ELR (cell line): ENCODE measurements around the gene ITPR3.
"Not testable (repeated sequence)": the region's sequence is repeated elsewhere in the genome, so short reads cannot be mapped to it uniquely, and the experiment has no call there.

Experiments
- DNase-seq: peaks from one replicate; pipeline ENCODE4 v3.0.0-alpha.2; 2015; ENCODE audit warnings: low read depth

The ITPR3 gene

DNA sequence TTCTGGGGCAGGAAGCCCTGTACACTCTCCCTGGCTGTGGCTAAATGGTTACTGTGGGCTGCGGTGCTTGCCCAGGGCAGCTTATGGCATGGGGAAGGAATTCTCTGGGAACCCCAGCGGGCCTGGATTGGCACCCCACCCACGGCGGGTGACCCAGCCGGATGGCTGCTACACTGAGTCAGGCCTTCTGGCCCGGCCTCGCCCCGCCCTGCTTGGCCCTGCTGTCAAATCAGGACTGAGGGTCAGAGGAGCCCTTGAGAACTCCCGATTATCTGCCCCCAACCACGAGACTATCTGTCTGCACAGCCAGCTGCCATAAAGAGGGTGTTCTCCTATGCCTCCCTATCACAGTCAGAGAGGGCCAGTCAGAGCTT, 7.3 kb upstream of the ITPR3 start:
- DNase-seq = peak; percentile 92

DNA sequence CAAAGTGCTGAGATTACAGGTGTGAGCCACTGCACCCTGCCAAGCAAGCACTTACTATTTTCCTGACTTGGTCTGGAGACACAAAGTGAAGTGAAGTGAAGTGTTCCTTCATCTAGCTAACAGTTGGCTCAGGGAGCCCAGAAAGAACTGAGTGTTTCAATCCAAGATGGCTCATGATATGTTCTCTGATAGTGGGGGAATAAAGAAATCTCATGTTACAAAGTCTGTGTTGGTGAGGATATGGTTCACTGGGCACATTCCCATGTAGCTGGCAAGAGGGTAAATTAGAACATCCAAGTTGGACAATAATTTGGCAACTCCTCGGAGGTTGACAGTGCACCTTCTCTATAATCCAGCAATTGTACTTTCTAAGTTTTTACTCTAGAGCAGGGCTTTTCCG, 5.0 kb upstream of the ITPR3 start:
- no peak for DNase-seq

DNA sequence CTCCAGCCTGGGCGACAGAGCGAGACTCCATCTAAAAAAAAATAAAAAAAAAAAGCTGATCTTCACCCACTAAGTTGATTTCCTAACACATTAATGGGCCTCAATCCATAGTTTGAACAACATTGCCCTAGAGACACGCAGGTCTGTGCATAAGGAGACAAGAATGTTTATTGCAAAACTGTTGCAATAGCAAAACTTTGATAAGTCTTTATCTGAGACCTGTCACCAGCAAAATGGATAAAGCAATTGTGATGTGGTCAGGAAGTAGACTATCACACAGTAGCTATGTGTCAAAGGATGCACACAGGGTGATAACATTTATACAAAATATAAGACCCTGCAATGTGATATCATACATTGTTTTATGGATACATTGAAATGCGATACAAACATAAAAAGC, 4.2 kb upstream of the ITPR3 start:
- DNase-seq = no peak

DNA sequence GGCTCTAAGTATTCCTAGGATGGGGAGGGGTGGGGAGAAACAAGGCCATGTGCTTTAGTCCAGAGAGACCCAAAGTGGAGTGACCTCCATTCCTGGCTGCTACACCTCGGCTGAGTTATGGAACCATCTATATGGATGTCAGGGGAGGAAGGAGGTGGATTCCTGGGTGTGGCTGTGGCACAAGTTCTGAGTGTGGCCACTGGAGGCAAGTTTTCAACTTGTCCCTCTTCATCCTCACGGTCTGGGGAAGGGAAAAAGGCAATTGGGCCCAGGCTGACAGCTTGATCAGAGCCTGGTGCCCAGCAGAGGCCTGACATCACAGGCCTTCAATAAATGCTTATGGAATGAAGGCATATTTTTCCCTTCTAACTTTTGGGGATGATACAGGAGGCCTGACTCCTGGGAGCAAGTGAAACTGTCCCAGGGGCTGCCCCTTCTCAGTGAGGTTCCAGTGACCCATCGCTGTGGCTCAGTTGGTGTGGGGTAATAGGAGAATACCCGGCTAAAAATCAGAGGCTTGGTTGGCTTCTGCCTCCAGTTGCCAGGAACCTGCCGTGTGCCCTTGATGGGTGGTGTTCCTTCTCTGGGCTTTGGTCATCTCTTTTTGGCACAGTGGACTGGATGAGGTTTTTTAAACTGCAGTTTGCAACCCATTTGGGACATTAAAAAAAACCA, 1.8 kb upstream of the ITPR3 start:
- DNase-seq = peak; percentile 40

DNA sequence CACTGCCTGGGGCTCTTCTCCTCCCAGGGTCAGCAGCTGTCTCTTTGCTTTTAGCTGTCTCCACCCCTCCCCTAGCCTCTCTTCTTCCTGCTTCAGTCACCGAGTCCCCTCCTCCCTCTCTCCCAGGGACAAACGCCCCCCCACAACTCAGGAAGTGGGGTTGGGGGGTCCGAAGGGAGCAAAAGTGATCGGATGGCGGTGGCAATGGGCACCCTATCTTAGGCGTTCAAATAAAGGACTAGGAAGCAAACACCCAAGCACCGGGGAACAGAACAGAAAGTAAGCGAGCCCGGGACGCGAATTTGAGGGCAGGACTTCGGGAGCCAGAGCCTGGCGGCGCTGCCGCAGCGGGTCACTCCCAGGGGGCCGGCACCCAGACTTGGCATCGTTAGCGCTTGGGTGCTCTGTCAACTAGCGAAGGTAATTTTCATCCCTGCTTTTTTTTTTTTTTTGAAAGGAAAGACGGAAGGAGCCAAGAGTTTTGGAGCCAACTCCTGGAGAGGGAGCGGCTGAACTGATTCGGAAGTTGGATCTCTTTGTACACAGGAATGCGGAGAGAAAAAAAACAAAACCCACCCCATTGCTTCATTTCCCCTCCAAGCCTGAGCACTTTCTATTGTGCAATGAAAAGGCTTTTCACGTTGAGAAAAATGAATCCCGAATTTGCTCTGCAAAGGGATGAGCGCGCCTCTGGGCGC, 815 bp upstream of the ITPR3 start:
- DNase-seq = peak; percentile 71

DNA sequence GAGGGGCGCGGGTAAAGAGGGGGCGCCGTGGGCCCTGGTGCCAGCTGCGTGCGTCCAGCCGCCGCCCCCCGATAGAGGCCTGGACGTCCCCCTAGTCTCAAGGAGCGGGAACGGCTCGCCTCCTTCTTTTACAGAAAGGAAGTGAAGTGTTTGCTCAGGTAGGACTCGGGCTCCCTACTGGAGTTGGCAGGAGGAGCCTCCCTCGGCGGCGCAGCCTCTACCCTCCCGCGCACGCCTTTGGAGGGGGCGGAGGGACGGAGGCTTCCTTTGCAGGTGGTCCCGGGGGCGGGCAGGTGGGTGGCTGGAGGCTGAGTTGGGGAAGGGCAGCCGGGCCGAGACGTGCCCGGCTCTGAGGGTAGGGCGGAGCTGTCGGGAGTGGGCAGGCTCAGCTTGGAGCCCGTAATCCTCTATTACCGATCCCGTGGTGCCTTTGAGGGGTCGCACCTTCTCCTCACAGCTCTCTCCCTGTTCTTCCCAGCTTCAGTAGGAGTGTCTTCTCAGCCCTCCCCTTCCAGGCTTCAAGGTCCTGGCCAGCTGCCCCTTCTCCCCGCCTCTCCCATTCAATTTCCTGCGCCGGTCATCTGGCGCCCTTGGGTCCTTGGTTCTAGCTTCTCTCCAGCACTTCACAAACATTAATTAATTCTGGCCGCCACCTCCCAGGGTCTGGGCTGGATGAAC, 728 bp downstream of the ITPR3 start:
- peak; percentile 70 for DNase-seq

DNA sequence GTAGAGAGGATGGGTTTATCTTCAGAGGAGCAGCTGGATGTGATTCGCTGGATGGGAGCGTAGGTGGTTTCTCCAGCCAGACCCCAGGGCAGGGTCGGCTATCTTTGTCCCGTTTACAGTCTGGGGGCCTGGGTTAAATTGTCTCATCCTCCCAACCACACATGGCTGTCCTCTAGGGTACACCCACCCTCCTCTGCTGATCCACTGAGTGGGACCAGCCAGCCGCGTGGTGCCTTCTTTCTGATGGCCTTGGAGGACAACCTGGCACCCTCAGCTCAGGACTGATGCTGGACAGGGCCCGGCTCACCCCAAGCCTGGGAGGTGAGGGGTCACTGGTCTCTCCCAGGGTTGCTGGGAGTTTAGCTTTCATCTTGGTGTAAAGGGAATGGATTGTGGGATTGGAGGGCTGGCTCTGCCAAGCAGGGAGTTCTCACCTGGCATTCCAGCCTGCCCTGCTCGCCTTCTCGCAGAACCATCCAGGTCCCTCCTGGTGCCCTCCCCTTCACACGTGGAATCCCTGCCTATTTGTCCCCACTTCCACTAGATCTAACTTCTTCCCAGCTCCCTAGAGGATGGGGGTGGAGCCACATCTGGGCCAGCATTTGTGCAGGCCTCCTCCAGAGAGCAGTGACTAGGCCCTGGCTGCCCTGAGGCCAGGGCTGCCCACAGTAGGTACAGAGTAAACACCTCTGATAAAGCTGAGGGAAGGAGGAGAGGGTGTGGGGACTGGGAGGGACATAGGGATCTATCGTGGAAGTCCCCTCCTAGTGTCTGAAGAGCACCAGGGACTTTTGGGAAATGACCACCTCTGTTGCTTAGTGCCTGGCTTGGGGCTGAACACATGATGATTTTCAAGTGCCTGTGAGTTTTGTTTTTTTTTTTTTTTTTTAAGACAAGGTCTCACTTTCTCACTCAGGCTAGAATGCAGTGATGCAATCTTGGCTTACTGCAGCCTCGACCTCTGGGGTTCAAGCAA, 1.6 kb downstream of the ITPR3 start:
- peak; percentile 69 for DNase-seq

DNA sequence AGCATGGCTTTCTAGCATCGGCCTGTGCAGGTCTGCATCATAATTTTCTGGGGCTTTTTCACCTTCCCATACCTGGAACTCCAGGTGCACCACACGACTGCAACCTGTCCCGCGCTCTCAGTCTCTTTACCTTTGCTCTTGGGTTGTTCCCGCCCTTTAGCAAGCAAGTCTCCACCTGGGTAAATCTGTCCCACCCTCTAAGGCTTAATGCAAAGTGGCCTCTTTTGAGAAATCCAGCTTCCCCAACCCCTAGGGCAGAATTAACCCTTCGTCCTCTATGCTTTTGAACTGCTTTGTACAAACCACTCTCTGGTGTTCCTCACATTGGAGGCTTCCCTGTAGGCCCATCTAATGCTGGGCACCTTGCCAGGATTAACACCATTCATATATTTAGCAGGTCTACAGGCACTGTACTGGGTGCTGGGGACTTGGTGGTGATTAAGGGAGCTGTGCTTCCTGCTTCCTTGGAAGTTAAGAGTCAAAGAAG, 2.8 kb downstream of the ITPR3 start:
- DNase-seq = no peak

DNA sequence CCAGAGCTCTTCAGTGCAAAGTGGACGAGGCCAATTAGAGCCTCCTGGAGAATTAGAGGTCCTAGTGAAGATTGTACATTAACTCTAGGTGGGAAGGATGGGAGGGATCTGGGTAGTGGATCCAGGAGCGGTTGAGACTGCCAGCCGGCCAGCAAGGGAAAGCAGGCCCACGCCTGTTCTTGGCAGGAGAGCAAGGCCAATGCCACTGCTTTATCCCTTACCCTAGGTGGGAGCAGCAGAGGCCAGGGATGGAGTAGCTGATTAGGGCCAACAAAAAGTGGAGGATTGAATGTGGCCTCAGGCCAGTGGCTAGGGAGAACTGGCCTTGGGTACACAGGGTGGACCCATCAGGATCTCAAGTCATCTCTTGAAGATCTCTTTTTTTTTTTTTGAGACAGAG, 3.7 kb downstream of the ITPR3 start:
- DNase-seq = no peak

DNA sequence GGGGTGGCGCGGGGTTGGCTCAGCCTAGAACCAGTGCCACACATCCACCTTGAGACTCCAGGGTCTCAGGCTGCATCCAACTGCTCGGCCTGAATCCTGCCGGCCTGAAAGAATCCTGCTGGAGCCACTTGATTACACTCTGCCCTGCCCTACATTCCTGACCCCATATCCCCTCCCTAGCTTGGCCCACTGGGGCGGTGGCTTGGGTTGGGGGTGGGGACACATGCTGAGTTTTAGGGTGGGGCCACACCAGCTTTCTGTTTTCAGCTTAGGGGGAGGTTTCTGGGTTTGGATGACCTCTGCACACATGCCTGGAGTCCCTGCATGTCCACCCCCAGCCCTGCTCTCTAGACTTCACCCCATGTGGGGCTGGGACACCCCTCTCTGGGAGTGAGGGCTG, 6.8 kb downstream of the ITPR3 start:
- no peak for DNase-seq

DNA sequence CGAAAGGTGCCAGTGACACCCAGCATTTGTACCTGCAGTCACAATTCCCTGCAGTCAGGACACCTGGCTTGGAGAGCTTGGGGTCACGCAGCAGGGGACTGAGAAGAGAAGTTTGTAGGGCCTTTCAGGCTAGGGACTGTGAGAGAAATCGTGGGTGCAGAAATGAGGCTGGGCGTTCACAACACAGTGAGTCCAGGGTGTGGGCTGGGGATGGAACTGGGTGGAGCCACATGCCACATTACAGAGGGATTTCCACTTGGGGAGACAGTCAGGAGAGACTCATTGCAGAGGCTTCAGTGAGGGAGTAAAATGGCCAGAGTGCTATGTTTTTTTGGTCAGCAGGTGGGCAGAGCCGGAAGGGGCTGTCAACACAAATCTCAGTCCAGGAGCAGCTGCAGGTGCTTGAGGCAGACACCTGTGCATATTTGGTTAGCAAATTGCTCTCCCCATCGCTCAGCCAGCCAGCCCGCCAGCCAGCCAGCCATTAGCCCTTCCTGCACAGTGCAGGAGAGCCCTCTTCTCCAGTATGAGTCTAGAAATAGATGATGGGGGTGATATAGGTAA, 7.4 kb downstream of the ITPR3 start:
- no peak for DNase-seq

DNA sequence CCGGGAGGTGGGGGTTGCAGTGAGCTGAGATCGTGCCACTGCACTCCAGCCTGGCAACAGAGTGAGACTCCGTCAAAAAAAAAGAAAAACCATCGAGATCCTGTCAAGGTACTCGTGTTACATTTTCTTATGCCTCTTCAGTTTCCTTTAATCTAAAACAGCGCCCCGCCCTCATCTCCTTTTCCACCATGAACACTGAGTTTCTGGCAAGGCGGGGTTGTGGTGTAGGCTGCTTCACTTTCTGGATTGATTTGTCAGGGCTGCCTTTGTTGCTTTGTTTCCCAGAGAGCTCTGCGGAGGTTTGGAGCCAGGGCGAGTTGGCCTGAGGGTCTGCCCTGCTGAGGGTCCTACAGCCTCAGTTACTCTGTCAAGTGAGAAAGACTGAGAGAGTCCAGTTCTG, 8.9 kb downstream of the ITPR3 start:
- no peak for DNase-seq

DNA sequence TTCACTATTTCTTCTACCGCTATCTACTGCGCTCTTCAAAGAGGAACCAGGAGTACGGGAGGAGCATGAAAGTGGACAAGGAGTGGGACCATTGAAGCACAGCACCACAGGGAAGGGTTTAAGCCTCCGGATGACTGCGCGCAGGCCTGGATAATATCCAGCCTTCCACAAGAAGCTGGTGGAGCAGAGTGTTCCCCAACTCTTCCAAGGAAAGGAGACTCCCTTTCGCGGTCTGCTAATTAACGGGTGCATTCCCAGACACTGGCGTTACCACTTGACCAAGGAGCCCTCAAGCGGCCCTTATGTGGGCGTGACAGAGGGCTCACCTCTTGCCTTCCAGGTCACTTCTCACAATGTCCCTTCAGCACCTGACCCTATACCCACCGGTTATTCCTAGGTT, 10.4 kb downstream of the ITPR3 start:
- DNase-seq = not testable (repeated sequence)

DNA sequence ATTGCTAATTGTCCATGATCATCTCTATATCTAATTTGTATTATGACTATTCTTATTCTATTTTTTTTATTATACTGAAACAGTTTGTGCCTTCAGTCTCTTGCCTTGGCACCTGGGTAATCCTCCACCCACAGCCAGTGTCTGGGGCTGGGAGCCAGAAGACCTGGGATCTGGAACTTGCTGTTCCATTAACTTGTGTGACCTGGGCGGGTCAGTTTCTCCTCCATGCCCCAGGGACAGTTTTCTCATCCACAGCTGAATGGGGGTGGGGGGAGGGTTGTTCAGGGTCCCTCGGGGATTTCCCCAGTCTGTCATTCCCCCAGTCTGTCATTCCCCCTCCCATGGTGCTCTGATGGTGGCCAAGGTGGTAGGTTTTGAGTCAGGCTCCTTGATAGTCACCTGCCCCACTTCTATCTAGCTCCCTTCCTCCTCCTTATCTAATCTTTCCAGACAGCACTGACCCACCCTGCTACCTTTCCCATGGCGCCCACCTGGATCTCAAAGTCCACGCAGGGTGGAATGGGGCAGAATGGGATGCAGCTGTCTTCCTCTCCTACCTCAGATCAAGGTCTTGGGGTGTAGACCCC, 10.9 kb downstream of the ITPR3 start:
- DNase-seq = no peak

DNA sequence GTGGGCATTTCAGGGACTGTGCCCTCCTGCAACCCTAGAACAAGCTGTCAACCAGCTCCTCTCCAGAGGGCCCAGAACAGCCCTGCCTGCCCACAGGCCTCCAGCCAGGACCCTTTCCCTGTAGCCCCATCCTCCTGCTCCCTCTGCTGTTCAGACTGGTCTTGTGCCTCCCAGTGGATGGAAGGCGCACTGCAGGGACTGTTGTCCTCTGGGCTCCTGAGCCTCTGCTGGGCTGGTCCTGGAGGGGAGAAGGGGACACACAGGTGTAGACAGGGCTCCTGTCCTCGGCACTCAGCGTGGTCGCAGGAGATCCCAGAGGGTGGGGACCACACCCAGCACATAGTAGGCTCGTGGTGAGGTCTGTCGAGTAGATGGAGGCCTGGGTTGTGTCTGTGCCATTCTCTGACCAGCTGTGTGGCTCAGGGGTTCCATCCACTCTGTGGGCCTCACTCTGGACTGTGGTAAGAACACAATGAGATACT, 11.5 kb downstream of the ITPR3 start:
- peak; percentile 66 for DNase-seq

DNA sequence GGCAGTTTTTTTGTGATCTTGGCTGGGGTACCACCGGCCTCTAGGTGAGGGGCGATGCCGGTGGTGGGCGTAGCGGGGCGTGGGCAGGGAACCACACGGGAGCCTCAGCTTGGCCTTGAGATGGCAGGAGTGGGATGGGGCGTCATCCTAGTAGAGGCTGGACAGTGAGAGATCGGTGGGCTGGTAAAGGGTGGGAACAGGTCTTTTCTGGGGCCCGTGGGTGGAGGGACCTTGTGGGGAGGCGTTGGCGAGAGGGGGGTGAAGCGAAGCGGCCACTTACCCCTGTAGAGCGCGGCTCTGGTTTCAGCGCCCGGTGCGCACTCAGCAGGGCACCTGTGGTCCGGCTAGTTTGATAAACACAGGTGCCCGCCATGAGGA, 12.0 kb downstream of the ITPR3 start:
- DNase-seq = no peak

DNA sequence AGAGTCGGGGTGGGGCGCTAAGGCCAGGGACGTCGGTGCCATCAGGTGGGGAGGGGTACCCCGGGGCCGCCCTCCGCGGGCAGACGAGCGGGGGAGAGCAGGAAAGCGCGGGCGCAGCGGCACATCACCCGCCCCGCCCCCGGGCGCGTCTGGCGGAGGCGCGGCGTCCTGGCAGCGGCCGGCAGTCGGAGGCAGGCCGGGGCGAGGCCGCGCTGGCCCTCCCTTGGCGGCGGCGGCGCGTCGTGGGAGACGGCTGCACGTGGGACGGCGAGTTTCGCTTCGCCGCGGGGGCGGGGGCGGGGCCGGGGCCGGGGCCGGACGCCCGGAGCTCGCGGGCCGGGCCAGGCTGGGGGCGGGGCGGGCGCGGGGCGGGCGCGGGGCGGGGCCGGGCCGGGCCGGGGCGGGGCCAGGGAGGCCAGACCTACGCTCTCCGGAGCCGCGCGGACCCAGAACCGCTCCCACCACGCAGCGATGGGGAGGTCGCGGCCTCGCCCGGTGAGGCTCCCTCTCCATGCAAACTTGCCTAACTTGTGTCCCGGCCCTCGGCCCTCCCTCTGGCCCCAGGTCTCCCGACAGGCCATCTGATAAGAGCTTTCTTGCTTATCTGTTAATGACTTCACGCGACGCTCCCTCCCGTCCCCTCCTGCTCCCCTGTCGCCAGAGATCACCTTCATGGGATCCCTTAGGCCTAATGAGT, 12.5 kb downstream of the ITPR3 start:
- peak; percentile 76 for DNase-seq

DNA sequence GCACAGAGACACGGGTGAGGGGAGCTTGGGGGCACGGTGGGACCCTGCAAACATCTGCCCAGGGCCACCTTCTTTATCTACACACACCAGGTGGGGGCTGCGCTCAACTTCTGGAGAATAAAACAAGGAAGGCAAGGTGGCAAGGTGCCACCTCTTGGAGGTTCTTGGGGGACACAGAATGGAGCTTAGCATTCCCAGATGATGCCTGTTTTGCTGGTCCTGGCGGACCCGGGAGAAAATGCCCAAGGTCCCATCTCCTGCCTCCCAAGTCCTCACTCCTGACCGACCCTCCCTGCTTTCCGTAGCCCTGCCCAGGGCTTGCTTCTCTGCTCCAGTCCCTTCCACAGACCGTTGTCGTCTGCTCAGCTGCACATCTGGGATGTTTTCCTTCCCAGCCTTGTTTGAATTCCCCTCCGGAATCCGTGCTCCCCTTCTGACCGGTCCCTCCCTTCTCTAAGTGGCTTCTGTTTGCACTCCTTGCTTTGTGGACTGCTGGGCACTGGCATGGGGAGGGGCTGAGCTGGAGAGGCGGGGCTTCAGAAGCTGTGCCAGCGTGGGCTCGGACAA, 13.1 kb downstream of the ITPR3 start:
- DNase-seq = no peak

DNA sequence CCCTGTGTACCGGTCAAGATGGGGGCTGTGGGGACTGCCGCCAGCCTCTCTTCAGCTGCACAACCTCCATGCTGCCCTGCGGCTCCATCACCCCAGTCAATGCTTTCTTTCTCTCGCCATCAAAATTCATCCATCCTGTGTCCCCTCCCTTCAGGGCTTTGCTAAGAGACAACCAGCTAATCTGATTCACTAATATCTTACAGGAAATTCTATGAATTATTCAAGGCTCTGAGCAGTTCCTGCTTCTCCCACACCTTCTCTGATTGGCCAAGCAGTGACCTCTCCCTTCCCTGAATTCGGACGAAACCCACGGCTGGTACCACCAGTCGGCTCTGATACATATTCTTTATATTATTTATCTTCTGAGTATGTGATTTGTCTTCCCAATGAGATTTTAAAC, 13.8 kb downstream of the ITPR3 start:
- no peak for DNase-seq

DNA sequence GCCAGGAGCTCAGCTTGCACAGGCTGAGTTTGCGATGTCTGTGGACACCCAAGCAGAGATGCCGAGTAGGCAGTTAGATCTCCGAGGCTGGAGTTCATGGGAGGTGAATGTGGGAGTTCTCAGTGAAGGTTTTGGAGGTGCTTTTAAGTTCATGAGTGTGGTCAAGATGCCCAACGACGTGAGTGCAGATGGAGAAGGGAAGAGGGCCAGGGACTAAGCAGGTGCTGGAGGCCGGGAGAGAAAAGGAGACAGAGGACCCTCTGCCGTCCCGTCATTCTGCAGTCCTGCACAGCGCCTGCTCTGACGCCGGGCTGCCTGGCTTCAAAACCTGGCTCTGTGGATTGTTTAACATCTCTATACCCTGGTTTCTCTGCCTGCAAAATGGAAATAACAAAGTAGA, 15.5 kb downstream of the ITPR3 start:
- no peak for DNase-seq
